ENCODE measurements around the gene STAC3.

Gene STAC3

GRCh38 chr12:57234571-57235016, 16.4 kb downstream of the STAC3 start:
- TF ChIP-seq CTCF (conservative IDR thresholded peaks at IDR 0.05; ENCODE audit: low read length), result no peak
- no peak for DNase-seq (ENCODE audit: low read depth)
- no peak overlapping the region for H3K4me3 ChIP-seq (ENCODE audit: low read length)

- DNase-seq (ENCODE audit: low read depth), result no peak
- no peak overlapping the region for H3K4me3 ChIP-seq (ENCODE audit: low read length)
Measured at GRCh38 chr12:57234233-57234570, 16.8 kb downstream of the STAC3 start.

GRCh38 chr12:57233357-57234232, 17.4 kb downstream of the STAC3 start:
- H3K4me3 ChIP-seq (ENCODE audit: low read length), result no peak overlapping the region
- DNase-seq (ENCODE audit: low read depth), result peak; percentile 66
- TF ChIP-seq CTCF (conservative IDR thresholded peaks at IDR 0.05; ENCODE audit: low read length), result no peak

More at GRCh38 chr12:57234233-57234570, 16.8 kb downstream of the STAC3 start:
- TF ChIP-seq CTCF (conservative IDR thresholded peaks at IDR 0.05; ENCODE audit: low read length), result no peak

- TF ChIP-seq CTCF (conservative IDR thresholded peaks at IDR 0.05; ENCODE audit: low read length), result no peak
- no peak for DNase-seq (ENCODE audit: low read depth)
- peak overlapping the region; percentile 97 for H3K4me3 ChIP-seq (ENCODE audit: low read length)
Measured at GRCh38 chr12:57232156-57232756, 18.7 kb downstream of the STAC3 start.

GRCh38 chr12:57231276-57232021, 19.5 kb downstream of the STAC3 start:
- no peak for TF ChIP-seq CTCF (conservative IDR thresholded peaks at IDR 0.05; ENCODE audit: low read length)
- H3K4me3 ChIP-seq (ENCODE audit: low read length), result peak overlapping the region; percentile 97
- DNase-seq (ENCODE audit: low read depth), result no peak

- TF ChIP-seq CTCF (conservative IDR thresholded peaks at IDR 0.05; ENCODE audit: low read length), result no peak
- H3K4me3 ChIP-seq (ENCODE audit: low read length), result peak overlapping the region; percentile 97
- DNase-seq (ENCODE audit: low read depth), result no peak
Measured at GRCh38 chr12:57230381-57231155, 20.4 kb downstream of the STAC3 start.

Measured in AG10803 (cell line).